Fibroblast of skin of left biceps (primary cell): Measurements from ENCODE around the gene GDF7.

Experiments used
- DNase-seq, 2 experiments: peaks; one replicate each; pipeline ENCODE4 v3.0.0-alpha.2; 2013; ENCODE audit warnings: low read depth in 2 of 2

Gene GDF7

DNA sequence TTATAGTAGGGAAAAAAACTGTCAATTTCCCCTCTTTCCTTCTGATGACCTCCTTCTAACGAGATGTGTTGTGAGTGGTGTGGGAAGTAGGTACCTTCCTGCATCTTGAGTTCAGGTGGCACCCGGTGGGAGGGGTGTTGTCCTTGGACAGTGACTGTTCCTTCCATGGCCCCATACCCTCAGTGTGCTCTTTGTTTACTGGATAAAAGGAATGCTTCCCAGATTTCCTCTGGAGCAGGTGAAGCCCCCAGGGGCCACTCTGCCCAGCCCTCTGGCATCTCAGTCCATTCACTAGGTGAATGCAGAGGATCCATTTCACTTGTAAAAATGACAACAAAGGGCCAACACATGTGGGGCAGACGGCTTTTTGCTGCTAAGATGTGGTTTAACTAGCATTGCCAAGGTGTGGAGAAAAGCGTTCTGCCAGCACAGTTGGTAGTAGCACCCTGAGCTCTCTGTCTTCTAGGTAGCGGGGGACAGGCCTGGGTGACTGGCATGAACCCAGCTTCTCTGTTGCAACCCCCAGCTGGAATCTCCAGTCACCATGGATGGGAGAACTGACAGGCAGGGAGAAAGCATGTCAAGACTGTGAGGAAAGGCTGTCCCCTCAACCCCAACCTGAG lies 6.9 kb downstream of the GDF7 start:
- no peak for DNase-seq

DNA sequence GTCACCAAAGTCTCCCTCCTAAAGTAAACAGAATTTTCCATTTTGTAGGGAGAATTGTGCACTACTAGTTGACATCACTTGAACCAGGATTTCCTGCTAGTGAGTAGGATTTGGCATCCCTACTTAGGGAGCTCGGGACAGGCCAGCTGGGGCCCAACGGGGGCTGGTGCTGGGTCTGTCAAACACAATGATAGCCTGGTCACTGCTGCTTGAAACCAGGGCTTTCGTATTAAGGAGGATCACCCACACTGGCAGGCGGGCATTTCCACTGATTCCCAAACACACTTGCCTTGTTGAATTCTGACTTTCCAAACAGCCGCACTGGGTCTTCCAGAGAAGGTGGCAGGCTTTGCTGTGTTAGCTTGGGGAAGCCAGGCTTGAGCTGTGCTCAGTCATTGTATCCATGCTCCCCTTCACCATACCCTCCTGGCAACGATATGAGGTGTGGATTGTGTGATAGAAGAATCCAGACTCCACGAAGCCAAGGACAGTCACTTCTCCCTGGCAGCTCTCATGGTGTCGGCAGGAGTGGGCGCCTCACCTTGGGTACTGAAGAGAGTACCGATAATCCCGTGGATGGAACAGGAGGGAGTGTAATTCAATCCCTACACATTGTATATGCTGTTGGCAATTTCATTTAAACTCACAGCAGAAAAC lies 7.5 kb downstream of the GDF7 start:
- DNase-seq, result no peak

DNA sequence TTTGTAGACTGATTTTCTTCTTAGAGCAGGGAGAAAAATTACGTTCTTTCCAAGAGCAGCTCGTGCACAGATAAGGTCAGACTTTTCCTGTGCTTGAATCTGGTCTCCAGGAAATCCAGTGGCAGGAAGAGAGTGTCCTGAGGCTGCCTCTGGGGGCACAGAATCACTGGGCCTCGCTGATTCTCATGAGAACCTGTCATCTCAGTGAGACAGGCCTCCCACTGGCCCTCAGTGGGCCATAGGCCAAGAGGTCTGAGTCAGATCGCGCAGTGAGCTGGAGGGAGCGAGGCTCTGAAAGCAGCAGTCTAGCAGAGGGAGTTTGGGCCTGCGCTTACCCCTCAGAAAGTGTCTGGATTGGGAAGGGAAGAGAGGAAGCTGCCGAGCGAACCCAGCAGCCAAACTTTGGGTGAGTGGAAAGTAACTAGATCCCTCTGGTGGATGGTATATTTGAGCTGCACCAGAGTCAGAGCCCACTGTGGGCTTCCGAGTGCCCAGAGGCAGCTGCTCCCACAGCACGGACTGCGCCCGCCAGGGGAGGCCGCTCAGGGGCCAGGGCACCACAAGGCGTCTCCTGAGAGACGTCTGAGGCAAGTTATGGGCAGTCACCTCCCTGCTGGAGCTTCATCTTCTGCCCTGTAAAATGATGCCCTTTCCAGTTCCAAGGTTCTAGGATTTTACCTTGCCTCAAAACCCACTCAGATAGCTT lies 8.2 kb downstream of the GDF7 start:
- peak; percentile 19 to 35 for DNase-seq

DNA sequence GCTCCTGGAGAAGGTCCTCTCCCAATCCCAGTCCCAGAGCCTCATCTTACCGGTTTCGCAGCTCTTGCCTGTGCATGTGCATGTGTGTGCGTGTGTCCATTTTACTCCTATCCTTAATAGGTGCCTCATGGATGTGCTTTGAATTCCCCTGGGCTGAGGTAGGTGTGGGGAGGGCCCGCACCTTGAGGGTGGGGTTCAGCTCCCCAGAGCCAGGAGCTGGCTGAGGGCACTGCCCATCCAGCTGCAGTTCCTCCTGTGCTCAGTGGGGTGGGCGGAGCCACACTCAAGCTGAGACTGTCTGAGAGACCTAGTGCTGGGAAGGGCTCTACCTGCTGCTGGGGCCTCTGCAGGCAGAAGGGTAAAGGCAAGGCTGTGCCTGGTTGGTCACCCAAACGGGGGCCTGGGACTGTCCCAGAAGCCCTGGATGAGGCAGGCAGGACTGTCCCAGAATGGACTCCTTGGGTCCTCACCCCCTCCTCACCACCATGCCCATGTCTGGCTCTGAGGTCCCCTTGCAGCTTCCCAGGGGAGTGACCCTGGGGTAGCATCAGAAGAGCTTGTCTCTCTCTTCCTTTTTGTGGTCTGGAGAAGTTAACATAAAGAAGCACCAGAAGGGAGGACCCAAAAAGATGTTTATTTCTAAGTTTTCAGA lies 8.9 kb downstream of the GDF7 start:
- DNase-seq, result no peak

DNA sequence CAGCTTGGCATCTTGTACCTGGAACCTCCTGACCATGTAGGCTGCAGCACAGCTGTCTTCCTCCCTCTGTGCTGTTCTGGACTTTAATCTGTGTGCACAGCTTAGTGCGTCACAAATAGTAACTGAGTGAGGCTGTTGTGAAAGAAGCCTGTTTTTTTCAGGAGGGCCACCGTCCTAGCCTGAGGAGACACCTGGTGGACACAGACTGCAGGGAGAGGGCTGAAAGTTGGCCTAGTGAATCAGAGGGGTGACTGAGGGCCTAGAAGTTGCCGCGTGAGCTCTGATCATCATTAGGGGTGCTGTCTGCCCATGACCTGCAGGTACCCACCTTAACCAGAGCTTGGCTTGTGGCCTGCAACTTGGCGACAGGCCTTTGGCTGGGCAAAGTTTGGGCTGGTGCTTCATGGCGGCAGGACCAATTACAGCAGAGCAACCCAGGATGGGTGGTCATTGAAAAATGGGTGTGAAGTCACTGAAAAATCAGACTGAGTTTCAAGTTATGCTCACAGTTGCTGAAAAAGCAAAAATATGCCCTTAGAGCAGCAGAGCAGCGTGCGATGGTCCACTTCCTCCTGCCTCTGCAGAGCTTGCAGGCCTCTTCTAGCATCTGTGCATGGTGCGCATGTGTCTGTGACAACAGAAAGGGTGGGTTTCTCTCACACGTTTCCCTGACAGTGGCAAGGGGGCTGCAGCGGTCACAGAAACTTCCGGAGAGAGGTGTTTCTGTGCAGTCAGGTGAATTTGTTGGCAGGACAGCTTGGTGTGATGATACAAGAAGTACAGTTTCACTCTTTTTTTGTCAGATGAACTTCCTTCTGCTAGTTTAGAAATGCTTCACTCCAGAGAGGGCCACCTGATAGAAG lies 9.6 kb downstream of the GDF7 start:
- no peak for DNase-seq

DNA sequence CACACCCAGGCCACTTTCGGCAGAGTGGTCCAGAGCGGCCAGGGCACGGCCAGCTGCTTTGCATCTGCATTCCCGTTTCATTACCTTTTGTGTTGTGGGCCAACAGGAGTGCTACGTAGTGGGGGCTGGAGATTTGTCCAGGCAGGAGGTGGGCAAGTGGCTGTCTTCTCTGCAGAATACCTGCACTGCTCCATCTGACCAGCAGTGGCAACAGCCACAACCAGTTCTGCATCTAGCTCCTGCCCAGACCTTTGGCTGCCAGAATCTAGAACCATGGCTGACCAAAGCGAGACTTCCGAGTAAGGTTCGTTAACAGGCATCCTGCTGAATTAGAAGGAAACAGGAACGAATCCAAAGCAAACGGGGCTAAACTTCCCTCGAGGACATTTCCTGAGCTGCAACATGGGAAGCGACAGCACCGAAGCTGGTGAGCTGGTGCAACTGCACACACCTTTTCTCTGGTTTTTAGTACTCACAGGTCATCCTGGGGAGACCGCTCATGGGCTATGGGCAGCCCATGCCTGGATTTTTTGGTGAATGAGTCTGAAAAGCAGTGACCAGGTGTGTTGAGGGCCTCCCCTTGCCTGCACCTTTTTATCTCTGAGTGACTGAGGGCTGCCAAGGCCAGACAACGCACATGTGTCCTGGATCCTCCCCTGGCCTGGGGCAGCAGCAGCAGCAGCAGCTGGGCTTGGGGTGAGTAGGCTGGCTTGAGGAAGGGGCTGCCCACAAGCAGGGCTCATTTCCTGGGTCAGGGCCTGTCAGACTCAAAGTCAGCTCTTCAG lies 10.5 kb downstream of the GDF7 start:
- no peak for DNase-seq

DNA sequence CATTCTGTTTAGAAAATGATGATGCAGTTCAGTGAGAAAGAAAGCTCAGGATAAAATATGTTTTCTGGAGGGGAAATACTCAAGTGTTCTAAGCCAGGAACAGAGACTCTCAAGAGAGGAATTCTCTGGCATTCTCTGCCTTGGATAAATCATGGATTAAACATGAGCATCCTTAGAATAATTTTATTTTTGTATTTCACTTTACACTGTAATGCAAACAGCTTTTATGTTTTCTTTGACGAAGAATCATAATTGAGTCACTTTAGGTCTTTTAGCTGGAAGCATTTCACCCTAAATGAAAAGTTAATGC lies 11.1 kb downstream of the GDF7 start:
- DNase-seq, result no peak

DNA sequence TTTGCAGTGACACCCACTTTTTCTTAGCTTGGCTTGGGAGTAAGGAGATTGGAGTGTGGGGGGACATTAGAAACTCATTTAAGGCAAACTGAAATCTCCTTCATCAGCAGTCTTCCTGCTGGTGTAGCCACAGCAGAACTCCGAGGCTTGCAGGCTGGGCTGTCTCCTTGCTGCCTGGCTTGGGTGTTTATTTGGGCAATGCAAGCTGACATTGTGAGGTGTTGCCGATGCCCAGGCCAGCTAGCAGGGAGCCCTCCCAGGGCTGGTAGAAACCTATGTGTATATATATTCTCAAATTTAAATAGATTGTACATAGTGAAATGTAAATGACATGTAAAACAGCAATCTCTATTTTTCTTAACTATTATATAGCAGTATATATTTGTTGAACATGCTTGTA lies 11.8 kb downstream of the GDF7 start:
- DNase-seq, result no peak

DNA sequence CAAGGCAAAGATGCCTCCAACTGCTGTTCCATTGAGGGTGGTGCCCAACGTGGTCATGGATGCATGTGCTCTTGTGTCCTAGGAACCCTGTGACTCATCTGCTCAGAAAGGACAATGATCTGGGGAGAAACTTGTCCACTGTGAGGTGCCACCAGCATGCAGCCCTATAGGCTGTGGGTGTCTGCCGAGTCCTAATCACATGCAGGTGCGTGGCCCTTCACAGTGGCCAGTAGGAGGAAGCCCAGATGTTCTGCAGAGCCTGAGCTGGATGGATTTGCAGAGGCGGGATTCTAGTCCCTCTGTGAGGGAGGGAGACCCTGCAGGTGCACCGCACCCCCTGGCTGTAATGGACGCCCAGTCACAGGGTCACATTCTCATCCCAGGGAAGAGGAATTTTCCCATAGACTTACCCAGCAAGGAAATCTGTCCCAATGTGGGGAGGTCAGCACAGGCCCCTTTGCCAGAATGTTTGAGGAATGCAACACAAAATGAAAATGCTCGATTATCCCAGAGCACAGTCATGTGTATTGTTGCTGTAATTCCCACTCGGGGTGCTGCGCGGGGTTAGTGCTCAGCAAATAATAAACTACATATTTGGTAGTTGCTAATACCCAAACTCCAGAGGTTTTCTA lies 13.9 kb downstream of the GDF7 start:
- no peak for DNase-seq

DNA sequence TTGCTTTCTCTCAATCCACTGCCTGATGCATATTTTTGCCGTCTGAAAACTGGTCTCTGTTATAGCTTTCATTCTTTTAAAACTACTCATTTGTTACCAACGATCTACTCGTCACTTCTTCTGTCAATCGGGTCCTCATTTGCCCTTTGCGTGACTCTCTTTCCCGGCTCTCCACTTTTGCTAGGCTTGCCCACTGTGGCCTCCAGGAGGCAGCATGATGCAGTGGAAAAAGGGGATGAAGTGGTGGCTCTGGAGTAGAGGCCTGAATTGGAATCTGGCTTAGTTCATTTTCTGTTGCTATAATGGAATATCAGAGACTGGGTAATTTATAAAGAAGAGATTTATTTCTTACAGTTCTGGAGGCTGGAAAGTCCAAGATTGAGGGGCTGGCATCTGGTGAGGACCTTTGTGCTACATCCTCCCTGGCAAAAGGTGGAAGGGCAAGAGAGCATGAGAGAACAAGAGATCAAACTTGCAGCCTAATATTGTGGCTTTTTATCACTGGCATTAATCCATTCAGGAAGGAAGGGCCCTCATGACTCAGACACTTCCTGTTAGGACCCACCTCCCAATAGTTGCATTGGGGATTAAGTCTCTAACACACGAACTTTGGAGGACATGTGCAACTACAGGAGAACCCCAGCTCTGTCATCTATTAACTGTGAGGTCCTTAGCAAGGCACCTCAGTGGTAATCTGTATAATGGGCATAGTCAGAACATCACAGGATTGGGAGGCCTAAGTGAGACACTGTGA lies 15.4 kb downstream of the GDF7 start:
- DNase-seq, result no peak

DNA sequence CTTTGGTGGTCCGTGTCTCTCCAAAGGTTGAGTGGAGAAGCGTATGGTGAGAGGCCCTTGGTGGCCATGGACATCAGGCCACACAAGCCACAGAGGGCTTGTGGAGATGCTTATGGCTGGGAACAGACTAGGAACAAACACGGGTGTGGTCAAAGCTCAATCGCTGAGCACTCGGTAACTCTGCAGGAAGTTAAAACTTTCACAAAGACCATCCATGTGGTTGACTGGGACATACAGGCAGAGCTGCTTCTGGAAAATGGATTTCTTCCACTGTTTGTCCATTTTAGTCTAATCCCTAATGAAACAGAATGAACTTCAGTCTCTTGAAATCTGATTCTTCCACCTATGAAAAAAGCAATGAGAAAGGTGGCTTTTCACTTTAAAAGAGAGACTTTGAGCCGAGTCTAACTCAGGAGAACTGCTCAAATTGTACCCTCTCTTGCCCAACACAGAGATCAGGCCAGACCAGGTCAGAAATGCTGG lies 17.7 kb downstream of the GDF7 start:
- DNase-seq, result no peak

DNA sequence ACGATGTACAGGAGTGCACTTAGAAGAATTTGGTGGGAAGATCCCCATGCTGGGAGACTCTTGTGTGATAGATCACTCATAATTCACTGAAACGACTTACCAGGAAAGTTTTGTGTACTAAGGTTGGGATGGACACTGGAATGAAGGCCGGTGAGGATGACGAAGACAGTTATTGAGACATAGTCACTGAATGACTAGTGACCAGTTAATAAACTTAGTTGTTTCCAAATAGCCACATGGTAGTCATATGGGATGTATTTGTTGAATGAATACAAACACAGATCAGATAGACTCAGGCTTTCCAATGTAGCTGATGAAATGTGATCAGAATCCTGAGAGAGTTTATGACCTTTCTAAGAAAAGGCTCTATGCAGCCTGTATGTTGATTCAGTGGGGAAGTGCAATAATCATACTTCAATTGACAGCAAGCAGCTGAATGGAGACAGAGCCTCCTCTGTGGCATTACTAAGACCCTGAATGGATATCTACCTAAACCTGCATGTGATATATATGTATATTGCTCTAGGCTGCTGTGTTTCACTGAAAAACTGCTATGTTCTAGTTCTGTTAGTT lies 20.4 kb downstream of the GDF7 start:
- no peak for DNase-seq

DNA sequence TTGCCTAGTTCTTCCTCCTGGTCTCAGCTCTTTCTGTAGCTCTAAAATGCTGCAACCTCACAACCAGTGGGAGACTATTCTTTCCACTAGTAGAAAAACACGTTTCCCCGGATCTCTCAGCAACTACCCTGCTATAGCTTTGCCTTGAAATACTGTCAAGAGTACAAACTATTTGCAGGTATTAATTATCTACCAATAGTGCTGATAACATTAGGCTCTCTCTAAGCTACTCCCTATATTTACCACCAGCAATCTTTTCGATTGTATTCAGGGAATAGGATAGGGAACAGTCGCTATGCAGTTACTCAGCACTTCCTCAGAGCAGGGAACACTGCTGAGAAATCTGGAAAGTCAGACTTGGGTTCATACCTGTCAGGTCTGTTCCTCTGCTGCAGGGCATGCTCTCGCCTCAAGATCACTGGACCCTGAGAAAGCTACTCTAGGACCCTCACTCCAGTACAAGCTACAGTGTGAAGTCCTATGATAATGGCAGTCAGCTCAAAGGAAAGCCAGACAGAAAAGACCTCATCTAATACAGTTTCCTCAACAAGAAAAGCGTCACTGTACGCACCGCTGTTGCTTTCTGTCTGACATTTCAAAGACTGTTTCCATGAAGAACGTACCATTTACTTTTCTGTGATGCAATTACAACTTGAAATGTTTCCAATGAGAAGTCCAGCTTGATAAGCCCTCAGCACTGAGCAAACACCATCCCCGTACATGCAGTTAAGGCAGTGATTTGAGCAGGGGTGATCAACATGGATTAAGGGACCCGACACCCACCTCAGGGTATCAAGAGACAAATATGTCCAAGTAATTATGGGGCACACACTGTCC lies 22.7 kb downstream of the GDF7 start:
- DNase-seq, result no peak

DNA sequence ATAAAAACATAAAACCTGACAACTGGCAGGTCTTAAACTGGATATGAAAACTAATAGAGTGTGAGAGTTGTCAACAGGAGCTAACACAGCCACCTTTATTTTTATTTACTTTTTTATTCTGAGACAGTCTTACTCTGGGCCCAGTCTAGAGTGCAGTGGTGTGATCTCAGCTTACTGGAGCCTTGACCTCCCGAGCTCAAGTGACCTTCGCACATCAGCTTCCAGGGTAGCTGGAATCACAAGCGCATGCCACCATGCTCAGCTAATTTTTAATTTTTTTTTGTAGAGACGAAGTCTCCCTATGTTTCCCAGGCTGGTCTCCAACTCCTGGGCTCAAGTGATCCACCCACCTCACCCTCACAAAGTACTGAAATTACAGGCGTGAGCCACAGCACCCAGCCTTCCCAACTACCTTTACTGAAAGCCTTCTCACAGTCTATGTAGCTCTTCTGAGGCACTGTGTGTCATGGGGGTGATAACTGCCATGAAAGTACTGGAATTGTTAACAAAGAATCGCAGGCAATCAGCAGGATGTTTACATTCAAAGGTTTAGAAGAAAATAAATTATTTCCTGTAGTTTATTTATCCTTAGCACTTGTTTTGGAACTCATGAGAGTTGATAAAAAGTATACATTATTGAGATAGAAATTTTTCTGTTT lies 24.3 kb downstream of the GDF7 start:
- DNase-seq, result no peak

DNA sequence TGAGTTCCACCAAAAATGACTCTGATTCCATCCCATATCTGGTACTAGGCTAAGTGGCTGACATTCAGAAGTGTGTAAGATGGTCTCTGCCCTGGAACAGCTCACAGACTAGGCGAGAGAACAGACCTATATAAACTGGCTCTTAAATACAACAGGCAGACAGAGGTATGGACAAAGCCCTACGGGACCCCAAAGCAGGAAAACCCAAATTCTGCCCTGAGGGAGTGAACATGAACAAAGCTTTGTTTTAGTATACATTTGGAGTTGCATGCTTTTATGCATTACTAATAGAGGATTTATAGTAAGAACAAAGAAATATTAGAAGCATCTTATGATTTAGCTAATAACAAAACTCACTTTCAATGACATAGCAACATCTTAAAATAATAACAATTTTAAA lies 25.1 kb downstream of the GDF7 start:
- no peak for DNase-seq

DNA sequence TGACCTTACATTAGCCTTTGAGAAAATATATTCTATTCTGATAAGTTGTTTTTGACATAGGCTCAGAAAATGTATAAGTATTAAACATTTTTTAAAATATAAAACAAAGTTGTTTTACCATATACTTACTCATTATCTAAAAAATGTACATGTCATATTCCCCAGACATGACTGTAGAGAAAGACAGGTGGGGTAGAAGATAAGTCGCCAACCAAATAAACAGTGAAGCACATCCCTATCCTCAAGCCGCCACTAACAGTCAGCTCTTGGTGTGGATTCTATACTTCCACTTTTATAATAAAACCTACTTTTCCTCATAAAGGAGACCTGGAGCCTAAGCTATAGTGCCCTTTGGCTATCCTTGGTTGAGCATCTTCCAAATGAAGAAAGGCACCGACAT lies 26.4 kb downstream of the GDF7 start:
- DNase-seq, result no peak

DNA sequence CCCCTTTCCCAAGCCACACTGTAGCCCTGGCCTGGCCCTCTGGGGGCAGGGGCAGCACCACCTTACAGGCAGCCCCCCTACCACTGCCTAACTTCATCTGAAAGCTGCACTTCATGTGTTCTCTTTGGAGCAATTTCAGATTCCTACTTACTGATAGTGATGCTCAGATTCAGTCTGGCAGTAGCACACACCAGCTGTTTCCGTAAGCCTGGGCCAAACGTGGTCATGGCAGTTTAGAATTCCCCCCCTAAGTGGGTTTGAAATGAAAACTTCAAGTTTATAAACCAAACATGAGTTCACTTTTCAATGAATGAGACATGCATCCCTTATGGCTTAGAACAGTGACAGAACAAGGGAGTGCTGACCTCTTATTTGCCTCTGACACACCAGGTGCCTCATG lies 29.4 kb downstream of the GDF7 start:
- DNase-seq, result no peak

DNA sequence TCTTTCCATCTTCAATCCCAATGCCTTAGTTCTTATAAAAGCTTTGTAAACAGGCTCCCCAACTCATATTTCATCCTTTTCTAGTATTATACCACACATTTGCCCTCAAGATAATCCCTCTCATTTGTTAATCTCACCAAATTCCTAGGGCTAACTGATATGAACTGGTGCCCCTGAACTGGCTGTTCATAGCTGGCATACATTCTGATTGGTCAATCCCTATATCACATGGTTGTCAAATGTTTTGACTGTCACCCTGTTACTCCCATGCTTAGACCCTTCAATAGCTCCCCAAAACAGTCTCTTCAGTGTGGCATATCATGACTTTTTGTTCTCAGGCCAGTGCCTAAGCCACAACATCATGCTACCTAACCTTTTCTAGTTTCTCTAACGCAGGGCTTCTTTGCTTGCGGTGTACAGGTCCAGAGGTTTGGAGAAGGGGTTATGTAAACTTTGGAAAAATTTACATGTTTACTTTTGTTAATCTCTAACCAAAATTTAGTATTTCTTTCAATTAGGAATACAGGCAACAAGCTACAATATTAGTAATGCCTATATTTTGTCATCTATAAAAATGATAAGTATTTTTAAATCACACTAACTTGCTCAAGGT lies 30.5 kb downstream of the GDF7 start:
- DNase-seq, result no peak
